KMS-11 (cell line): ENCODE data around the gene RPL37.
"Not testable (repeated sequence)": the region's sequence is repeated elsewhere in the genome, so short reads cannot be mapped to it uniquely, and the experiment has no call there.

Experiments used
- H2AFZ ChIP-seq: fragments of 200-600 bp; sonication (generic); 2 replicates; pipeline ENCODE4 v1.6.1; 2016; ENCODE audit warnings: antibody characterized with exemption, mixed run types, low read depth
- H3K27ac ChIP-seq: fragments of 200-600 bp; sonication (generic); 2 replicates; pipeline ENCODE4 v1.6.1; 2016; ENCODE audit warnings: mild to moderate bottlenecking, mixed run types
- H3K27me3 ChIP-seq: fragments of 200-600 bp; sonication (generic); 2 replicates; pipeline ENCODE4 v1.6.1; 2017; ENCODE audit warnings: mild to moderate bottlenecking, low read depth, mixed run types, moderate library complexity; ENCODE audit not compliant: insufficient read depth
- H3K36me3 ChIP-seq: fragments of 200-600 bp; sonication (generic); 2 replicates; pipeline ENCODE4 v1.6.1; 2017; ENCODE audit warnings: mild to moderate bottlenecking, mixed run types; ENCODE audit not compliant: insufficient read depth
- H3K4me1 ChIP-seq: fragments of 200-600 bp; sonication (generic); 2 replicates; pipeline ENCODE4 v1.6.1; 2016; ENCODE audit warnings: mild to moderate bottlenecking, low read depth, mixed run types; ENCODE audit not compliant: poor library complexity, severe bottlenecking
- H3K4me2 ChIP-seq: fragments of 200-600 bp; sonication (generic); 2 replicates; pipeline ENCODE4 v1.7.0; 2016; ENCODE audit warnings: mild to moderate bottlenecking, mixed run types
- H3K4me3 ChIP-seq: fragments of 200-600 bp; sonication (generic); IDR thresholded peaks from 2 replicates; pipeline ENCODE4 v1.6.1; 2017; ENCODE audit warnings: low read depth, low read length, mixed read lengths; ENCODE audit not compliant: insufficient read depth
- H3K79me2 ChIP-seq: fragments of 200-600 bp; sonication (generic); 2 replicates; pipeline ENCODE4 v1.6.1; 2016; ENCODE audit warnings: low read depth, mixed run types; ENCODE audit not compliant: insufficient read depth
- H3K9ac ChIP-seq: fragments of 200-600 bp; sonication (generic); 2 replicates; pipeline ENCODE4 v1.6.1; 2016; ENCODE audit warnings: mild to moderate bottlenecking, mixed run types
- H4K20me1 ChIP-seq: fragments of 200-600 bp; sonication (generic); 2 replicates; pipeline ENCODE4 v1.6.1; 2016; ENCODE audit warnings: mild to moderate bottlenecking, mixed run types; ENCODE audit not compliant: insufficient read depth
- TF ChIP-seq, protein P1 (sequence below): fragments of 200-600 bp; sonication (generic); conservative IDR thresholded peaks from 2 replicates; pipeline ENCODE4 v1.6.1; 2017; ENCODE audit warnings: low read depth, mild to moderate bottlenecking, antibody characterized with exemption, low read length, moderate library complexity, mixed read lengths

RPL37 gene

GRCh38 chr5:40834849-40835787 lies at the start of gene RPL37:
RPL37 (minus strand) TSS chr5:40835222; CDS start chr5:40835185, 37 bp downstream.
- Histone ChIP-seq H3K36me3 (peaks cover 38% of the 10 kb centered on the region), H3K27ac (peak within 1 kb of the TSS; percentile 96), H4K20me1 (peaks cover 26% of the 10 kb centered on the region), H3K4me1 (peaks cover 38% of the 10 kb centered on the region), H2AFZ (peak within 1 kb of the TSS; percentile 86), H3K9ac (peak within 1 kb of the TSS; percentile 100), H3K79me2 (peaks cover 42% of the 10 kb centered on the region), H3K4me3 (no peak within 1 kb of the TSS), H3K4me2 (peak within 1 kb of the TSS; percentile 97), H3K27me3 (no peaks in the 10 kb centered on the region)
- TF ChIP-seq, protein P1, sequence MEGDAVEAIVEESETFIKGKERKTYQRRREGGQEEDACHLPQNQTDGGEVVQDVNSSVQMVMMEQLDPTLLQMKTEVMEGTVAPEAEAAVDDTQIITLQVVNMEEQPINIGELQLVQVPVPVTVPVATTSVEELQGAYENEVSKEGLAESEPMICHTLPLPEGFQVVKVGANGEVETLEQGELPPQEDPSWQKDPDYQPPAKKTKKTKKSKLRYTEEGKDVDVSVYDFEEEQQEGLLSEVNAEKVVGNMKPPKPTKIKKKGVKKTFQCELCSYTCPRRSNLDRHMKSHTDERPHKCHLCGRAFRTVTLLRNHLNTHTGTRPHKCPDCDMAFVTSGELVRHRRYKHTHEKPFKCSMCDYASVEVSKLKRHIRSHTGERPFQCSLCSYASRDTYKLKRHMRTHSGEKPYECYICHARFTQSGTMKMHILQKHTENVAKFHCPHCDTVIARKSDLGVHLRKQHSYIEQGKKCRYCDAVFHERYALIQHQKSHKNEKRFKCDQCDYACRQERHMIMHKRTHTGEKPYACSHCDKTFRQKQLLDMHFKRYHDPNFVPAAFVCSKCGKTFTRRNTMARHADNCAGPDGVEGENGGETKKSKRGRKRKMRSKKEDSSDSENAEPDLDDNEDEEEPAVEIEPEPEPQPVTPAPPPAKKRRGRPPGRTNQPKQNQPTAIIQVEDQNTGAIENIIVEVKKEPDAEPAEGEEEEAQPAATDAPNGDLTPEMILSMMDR: no peak

DNA sequence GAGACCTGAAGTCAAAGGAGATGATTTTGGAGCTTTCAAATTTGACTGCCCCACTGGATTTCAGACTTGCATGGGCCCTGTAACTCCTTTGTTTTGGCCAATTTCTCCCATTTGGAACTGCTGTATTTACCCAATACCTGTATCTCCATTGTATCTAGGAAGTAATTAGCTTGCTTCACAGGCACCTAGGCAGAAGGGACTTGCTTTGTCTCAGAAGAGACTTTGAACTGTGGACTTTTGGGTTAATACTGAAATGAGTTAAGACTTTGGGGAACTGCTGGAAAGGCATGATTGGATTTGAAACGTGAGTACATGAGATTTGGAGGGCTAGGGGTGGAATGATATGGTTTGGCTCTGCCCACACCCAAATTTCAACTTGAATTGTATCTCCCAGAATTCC lies 48.0 kb upstream of the RPL37 start:
- H3K27me3 ChIP-seq, H3K79me2 ChIP-seq: not testable (repeated sequence)

DNA sequence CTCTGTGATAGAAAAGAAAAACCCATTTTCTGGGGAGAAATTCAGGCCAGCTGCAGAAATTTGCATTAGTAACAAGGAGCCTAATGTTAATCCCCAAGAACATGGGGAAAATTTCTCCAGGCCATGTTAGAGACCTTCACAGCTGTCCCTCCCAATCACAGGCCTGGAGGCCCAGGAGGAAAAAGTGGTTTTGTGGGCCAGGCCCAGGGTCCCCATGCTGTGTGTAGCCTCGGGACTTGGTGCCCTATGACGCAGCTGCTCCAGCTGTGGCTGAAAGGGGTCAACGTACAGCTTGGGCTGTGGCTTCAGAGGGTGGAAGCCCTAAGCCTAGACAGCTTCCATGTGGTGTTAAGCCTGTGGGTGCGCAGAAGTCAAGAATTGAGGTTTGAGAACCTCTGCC lies 47.3 kb upstream of the RPL37 start:
- no peaks in the 10 kb centered on the region for H4K20me1 ChIP-seq
- H2AFZ ChIP-seq: no peak overlapping the region
- H3K36me3 ChIP-seq: no peaks in the 10 kb centered on the region
- TF ChIP-seq, protein P1: no peak
- no peak overlapping the region for H3K9ac ChIP-seq
- no peak overlapping the region for H3K4me2 ChIP-seq
- H3K27ac ChIP-seq: no peak overlapping the region
- no peaks in the 10 kb centered on the region for H3K27me3 ChIP-seq
- H3K79me2 ChIP-seq: no peaks in the 10 kb centered on the region
- no peak overlapping the region for H3K4me3 ChIP-seq
- peaks cover 4% of the 10 kb centered on the region for H3K4me1 ChIP-seq

More for the DNA sequence above, 48.0 kb upstream of the RPL37 start:
- H3K4me2 ChIP-seq, H3K4me1 ChIP-seq, H3K9ac ChIP-seq, H2AFZ ChIP-seq, H3K36me3 ChIP-seq, H4K20me1 ChIP-seq, H3K4me3 ChIP-seq, H3K27ac ChIP-seq: not testable (repeated sequence)

DNA sequence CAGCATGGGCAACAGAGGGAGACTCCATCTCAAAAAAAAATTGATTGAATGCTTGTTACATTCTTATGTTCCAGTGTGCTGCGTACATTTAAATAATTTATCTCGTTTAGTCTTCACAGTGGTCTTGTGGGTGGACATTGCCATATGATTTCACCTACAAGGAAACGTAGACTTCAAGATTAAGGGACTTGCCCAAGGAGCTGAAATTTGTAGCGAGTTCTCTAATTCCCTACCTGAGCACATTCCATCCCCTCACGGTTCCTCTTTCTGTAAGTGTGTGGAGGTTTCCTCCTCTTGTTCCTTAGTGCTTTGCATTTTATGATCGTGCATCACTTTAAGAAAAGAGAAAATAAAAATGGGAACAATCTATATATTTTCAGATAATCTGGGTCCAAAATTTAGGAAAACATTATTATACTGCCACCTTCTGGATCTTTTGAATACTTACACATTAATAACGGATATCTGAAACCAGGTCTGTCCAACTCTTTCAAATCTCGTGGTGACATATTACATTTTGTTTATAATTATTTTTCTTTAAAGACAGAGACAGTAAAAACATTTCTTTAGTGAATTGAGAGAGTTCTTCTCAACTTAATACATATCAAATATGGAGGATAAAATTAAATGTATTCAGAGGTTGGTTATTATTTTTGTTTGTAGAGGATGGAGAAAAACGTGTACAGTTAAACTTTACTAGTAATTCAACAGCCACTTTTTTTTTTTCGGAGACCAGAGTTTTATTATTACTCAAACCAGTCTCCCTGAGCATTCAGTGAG lies 44.3 kb upstream of the RPL37 start:
- 0 out of 2 replicates have a peak overlapping the region, but pooled peaks have one; percentile 8 for H3K4me2 ChIP-seq

More for the DNA sequence above, 44.3 kb upstream of the RPL37 start:
- no peak overlapping the region for H3K4me3 ChIP-seq
- H3K36me3 ChIP-seq: no peaks in the 10 kb centered on the region
- H3K27me3 ChIP-seq: no peaks in the 10 kb centered on the region
- TF ChIP-seq, protein P1: peak; percentile 80
- H2AFZ ChIP-seq: peak overlapping the region; percentile 45
- no peaks in the 10 kb centered on the region for H4K20me1 ChIP-seq
- H3K9ac ChIP-seq: no peak overlapping the region
- no peak overlapping the region for H3K27ac ChIP-seq
- H3K79me2 ChIP-seq: no peaks in the 10 kb centered on the region
- H3K4me1 ChIP-seq: peaks cover 4% of the 10 kb centered on the region
